Liver (tissue), 3 donors: ENCODE results near the gene HEMGN.

Experiments
- EGR1 ChIP-seq, 2 donors: IDR thresholded peaks; 2 replicates each; pipeline ENCODE4 v1.6.1; 2016 to 2018; ENCODE audit warnings: antibody characterized with exemption in 2 of 2, low read depth in 2 of 2
- GABPA ChIP-seq, 2 donors: IDR thresholded peaks in 1 of 2; conservative IDR thresholded peaks in 1 of 2; 2 replicates each; pipeline ENCODE4 v1.6.1; 2016; ENCODE audit warnings: antibody characterized with exemption in 2 of 2, mild to moderate bottlenecking in 1 of 2, moderate library complexity in 1 of 2
- RAD21 ChIP-seq, 2 donors: IDR thresholded peaks; 2 replicates each; pipeline ENCODE4 v1.6.1; 2016; ENCODE audit warnings: antibody characterized with exemption in 2 of 2, mild to moderate bottlenecking in 2 of 2
- SP1 ChIP-seq: IDR thresholded peaks from 2 replicates; pipeline ENCODE4 v1.6.1; 2018; ENCODE audit warnings: antibody characterized with exemption, mild to moderate bottlenecking
- TAF1 ChIP-seq: conservative IDR thresholded peaks from 2 replicates; pipeline ENCODE4 v1.6.1; 2016; ENCODE audit warnings: antibody characterized with exemption, mild to moderate bottlenecking
- TF ChIP-seq, protein P1 (sequence below): fragments of 150-350 bp; IDR thresholded peaks from 2 replicates; pipeline ENCODE4 v1.5.1; 2017; ENCODE audit warnings: improper control_type of control experiment, low read depth, low read length; ENCODE audit not compliant: missing input control
- TF ChIP-seq, protein P2 (sequence below): IDR thresholded peaks from 2 replicates; pipeline ENCODE4 v1.6.1; 2016; ENCODE audit warnings: antibody characterized with exemption
- TF ChIP-seq, protein P3 (sequence below): IDR thresholded peaks from 2 replicates; pipeline ENCODE4 v1.6.1; 2016; ENCODE audit warnings: antibody characterized with exemption
- TF ChIP-seq, protein P4 (sequence below): IDR thresholded peaks from 2 replicates; pipeline ENCODE4 v1.6.1; 2016; ENCODE audit warnings: antibody characterized with exemption
- TF ChIP-seq, protein P5 (sequence below): IDR thresholded peaks from 2 replicates; pipeline ENCODE4 v1.6.1; 2016; ENCODE audit warnings: antibody characterized with exemption, mild to moderate bottlenecking
- donor health status: healthy.
- donor health status: healthy.

DNA sequence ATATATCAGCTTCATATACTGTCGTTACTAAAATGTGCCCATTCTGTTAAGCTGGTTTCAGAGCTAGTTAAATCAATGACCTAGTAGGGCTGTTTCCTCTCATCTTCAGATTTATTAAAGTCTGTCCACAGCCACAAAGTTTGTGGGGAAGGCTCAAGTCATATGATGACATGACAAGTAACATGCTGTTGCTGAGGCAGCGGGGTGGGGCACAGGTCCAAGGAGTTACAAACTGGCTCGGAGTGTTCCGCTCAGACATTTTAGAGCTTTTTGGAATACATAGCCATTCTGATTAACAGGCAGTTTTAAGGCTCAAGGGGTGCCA lies 42.5 kb upstream of the HEMGN start:
- TF ChIP-seq, protein P1, sequence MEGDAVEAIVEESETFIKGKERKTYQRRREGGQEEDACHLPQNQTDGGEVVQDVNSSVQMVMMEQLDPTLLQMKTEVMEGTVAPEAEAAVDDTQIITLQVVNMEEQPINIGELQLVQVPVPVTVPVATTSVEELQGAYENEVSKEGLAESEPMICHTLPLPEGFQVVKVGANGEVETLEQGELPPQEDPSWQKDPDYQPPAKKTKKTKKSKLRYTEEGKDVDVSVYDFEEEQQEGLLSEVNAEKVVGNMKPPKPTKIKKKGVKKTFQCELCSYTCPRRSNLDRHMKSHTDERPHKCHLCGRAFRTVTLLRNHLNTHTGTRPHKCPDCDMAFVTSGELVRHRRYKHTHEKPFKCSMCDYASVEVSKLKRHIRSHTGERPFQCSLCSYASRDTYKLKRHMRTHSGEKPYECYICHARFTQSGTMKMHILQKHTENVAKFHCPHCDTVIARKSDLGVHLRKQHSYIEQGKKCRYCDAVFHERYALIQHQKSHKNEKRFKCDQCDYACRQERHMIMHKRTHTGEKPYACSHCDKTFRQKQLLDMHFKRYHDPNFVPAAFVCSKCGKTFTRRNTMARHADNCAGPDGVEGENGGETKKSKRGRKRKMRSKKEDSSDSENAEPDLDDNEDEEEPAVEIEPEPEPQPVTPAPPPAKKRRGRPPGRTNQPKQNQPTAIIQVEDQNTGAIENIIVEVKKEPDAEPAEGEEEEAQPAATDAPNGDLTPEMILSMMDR, result no peak
- TF ChIP-seq GABPA (IDR thresholded peaks at IDR 0.05 in 1 of 2, conservative IDR thresholded peaks at IDR 0.05 in 1 of 2) (no peak), TAF1 (no peak), SP1 (no peak), EGR1 (IDR thresholded peaks at IDR 0.05; ENCODE audit: low read depth in 2 of 2) (no peak), RAD21 (IDR thresholded peaks at IDR 0.05) (no peak)
- TF ChIP-seq, protein P2, sequence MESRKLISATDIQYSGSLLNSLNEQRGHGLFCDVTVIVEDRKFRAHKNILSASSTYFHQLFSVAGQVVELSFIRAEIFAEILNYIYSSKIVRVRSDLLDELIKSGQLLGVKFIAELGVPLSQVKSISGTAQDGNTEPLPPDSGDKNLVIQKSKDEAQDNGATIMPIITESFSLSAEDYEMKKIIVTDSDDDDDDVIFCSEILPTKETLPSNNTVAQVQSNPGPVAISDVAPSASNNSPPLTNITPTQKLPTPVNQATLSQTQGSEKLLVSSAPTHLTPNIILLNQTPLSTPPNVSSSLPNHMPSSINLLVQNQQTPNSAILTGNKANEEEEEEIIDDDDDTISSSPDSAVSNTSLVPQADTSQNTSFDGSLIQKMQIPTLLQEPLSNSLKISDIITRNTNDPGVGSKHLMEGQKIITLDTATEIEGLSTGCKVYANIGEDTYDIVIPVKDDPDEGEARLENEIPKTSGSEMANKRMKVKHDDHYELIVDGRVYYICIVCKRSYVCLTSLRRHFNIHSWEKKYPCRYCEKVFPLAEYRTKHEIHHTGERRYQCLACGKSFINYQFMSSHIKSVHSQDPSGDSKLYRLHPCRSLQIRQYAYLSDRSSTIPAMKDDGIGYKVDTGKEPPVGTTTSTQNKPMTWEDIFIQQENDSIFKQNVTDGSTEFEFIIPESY, result no peak
- TF ChIP-seq, protein P3, sequence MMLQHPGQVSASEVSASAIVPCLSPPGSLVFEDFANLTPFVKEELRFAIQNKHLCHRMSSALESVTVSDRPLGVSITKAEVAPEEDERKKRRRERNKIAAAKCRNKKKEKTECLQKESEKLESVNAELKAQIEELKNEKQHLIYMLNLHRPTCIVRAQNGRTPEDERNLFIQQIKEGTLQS, result no peak
- TF ChIP-seq, protein P4, sequence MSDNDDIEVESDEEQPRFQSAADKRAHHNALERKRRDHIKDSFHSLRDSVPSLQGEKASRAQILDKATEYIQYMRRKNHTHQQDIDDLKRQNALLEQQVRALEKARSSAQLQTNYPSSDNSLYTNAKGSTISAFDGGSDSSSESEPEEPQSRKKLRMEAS, result no peak
- TF ChIP-seq, protein P5, sequence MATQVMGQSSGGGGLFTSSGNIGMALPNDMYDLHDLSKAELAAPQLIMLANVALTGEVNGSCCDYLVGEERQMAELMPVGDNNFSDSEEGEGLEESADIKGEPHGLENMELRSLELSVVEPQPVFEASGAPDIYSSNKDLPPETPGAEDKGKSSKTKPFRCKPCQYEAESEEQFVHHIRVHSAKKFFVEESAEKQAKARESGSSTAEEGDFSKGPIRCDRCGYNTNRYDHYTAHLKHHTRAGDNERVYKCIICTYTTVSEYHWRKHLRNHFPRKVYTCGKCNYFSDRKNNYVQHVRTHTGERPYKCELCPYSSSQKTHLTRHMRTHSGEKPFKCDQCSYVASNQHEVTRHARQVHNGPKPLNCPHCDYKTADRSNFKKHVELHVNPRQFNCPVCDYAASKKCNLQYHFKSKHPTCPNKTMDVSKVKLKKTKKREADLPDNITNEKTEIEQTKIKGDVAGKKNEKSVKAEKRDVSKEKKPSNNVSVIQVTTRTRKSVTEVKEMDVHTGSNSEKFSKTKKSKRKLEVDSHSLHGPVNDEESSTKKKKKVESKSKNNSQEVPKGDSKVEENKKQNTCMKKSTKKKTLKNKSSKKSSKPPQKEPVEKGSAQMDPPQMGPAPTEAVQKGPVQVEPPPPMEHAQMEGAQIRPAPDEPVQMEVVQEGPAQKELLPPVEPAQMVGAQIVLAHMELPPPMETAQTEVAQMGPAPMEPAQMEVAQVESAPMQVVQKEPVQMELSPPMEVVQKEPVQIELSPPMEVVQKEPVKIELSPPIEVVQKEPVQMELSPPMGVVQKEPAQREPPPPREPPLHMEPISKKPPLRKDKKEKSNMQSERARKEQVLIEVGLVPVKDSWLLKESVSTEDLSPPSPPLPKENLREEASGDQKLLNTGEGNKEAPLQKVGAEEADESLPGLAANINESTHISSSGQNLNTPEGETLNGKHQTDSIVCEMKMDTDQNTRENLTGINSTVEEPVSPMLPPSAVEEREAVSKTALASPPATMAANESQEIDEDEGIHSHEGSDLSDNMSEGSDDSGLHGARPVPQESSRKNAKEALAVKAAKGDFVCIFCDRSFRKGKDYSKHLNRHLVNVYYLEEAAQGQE, result no peak
